Epithelial cell of proximal tubule (primary cell): Measurements from ENCODE around the gene UPK2. TPM values are rescaled to one million over a fixed set of nuclear protein-coding genes. Genes with fewer than 3 reads are reported as not detected.

Source experiments
- DNase-seq: peaks from one replicate; pipeline ENCODE4 v3.0.0-alpha.2; 2011; ENCODE audit warnings: low read depth
- H3K4me3 ChIP-seq: 2 replicates; pipeline ENCODE4 v1.5.1; 2011; ENCODE audit warnings: low read depth, mild to moderate bottlenecking, low read length
- total RNA-seq: library from RNA; depleted of rRNA; stranded (reverse); fragments of >200 nt; gene quantifications from 2 replicates; pipeline ENCODE4 v1.2.3, GENCODE V29; 2015
- TF ChIP-seq, protein P1 (sequence below): conservative IDR thresholded peaks from 2 replicates; pipeline ENCODE4 v1.5.1; 2012; ENCODE audit warnings: low read depth, mild to moderate bottlenecking, low read length

The UPK2 gene
- total RNA-seq, 1 donor from 2014 or later: not detected

DNA sequence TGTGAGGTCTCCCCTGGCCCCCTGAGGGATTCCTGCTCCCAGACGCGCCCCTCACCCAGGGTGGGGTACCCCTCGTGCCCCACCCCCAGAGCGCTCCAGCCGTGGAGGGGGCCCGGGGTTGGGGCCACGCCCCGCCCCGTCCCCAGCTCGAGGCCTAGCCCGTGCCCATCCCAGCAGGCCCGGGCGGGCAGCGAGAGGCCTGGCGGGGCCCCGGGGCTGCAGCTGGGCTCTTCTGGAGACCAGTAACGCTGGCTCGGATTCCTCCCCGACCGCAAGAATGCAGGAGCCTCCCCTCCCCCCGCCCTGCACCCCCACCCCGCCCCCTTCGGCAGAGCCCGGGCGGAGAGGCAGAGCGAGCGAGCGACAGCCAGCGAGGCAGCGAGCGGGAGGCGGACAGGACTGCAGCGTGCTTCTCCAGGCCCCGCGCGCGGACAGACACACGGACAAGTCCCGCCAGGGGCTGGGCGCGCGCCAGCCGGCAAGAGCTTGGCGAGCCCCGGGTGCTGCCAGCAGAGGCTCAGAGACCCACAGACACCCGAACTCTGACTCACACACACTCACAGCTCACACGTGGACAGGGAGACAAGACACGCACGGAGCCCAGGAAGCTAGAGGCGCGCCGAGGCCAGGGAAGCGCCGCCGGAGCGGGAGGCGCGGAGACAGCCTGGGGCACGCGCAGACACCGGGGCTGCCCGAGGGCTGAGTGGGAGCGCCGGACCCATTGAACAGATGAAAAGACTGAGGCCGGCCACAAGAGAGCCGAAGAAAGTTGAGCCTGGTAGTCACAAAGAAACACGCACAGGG, 45.6 kb upstream of the UPK2 start:
- peak overlapping the region; percentile 47 for H3K4me3 ChIP-seq
- TF ChIP-seq, protein P1, sequence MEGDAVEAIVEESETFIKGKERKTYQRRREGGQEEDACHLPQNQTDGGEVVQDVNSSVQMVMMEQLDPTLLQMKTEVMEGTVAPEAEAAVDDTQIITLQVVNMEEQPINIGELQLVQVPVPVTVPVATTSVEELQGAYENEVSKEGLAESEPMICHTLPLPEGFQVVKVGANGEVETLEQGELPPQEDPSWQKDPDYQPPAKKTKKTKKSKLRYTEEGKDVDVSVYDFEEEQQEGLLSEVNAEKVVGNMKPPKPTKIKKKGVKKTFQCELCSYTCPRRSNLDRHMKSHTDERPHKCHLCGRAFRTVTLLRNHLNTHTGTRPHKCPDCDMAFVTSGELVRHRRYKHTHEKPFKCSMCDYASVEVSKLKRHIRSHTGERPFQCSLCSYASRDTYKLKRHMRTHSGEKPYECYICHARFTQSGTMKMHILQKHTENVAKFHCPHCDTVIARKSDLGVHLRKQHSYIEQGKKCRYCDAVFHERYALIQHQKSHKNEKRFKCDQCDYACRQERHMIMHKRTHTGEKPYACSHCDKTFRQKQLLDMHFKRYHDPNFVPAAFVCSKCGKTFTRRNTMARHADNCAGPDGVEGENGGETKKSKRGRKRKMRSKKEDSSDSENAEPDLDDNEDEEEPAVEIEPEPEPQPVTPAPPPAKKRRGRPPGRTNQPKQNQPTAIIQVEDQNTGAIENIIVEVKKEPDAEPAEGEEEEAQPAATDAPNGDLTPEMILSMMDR: no peak
- no peak for DNase-seq

DNA sequence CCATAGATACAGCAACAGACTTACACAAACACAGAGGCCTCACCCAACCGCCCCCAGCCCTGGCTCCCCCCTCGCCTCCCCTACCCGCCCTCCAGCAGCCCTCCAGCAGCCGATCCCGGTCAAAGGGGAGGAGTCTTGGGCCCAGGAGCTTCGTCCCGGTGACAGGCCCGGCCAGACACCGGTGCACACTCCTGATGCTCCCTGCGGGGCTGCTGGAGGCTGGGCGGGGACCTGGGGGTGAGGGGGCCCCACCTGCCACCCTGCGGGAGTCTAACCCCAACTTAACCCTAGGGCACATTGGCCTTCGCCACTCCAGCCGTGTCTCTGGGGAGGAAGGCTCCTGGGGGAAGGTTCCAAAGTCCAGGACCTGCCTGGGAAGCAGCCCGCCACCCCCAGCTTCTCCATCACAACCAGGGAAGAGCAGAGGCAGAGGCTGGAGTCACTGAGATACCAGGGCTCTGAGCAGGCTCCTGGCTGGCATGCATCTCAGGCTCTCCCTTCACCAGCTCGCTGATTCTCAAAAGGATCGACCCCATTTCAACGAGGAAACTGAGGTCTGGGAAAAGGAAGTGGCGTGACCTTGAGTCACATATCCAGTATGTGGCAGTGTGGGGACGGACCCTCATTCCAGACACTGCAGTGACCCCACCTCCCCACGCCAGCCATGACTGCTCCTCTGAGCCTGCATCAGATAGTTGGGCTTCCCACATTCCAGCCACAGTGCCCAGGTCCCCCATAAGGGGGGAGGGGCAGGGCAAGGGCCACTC, 44.8 kb upstream of the UPK2 start:
- no peak for DNase-seq
- peak overlapping the region; percentile 42 for H3K4me3 ChIP-seq
- TF ChIP-seq, protein P1: no peak

DNA sequence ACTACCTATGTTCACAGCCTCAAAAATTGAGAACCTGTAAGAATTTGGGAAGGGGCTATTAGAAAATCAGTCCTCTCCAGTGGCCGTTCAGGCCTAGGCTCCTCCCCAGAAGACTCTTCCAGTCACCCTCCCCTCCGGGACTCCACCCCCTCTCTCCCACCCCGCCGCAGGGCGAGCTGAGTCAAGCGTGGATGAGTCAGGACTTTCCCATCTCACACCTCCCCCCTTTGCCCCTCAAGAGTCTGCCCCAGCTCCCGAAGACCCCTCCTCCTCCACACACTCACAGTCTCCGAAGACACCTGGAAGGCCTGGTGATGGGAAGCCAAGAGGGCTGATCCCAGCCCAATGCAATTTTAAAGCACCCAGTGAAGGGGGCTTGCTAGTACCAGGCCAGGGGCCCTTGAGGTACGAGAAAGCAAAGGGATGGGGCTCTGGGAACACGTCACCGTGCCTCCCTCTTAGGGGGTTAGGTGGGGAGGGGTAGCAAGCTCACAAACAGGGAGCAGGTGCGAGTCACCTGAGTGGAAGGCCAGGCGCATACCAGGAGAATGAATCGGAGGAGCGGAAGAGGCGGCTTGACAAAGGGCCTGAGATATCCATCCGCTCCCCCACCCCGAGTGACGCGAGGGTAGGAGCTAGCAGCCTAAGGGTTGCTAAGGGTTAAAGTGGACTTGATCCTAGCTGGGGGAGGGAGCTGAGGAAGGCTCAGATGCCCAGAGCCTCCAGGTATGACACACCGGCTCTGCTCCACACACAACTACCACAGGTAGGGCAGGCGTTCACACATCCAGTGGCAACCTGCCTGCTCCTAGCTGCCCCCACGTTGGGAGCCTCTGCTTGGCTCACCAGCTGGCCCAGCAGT, 44.0 kb upstream of the UPK2 start:
- peak overlapping the region; percentile 42 for H3K4me3 ChIP-seq
- TF ChIP-seq, protein P1: no peak
- DNase-seq: no peak

DNA sequence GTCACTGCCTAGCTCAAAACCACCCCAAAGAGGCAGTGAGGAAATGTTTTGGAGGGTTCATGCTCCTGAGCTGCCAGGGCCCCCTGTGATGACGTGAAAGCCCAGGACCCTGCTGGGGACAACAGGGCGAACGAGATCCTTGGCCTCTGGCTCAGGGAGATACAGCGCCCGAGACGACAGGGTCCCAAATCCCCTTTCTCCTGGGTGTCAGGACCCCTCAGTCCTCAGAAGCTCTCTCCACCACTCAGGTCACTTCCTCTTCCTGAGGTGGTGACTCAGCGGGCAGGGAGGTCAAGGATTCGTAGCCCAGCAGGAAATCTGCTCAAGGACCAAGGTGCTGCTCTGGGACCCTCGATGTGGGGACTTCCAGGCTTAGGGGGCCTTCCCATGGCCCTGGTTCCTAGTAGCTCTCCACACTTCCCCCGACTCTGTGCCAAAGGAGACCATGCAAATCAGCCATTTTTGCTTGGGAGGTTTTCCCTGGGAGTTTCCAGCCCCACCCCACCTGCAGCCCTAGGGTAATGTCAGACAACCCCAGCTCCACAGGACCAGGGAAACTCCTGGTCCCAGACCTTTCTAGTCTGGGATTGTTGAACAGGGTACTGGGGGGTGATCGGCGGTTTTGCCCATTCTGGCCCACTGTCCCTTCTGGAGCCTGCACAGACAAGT, 43.2 kb upstream of the UPK2 start:
- DNase-seq: no peak
- H3K4me3 ChIP-seq: peak overlapping the region; percentile 2
- TF ChIP-seq, protein P1: no peak

DNA sequence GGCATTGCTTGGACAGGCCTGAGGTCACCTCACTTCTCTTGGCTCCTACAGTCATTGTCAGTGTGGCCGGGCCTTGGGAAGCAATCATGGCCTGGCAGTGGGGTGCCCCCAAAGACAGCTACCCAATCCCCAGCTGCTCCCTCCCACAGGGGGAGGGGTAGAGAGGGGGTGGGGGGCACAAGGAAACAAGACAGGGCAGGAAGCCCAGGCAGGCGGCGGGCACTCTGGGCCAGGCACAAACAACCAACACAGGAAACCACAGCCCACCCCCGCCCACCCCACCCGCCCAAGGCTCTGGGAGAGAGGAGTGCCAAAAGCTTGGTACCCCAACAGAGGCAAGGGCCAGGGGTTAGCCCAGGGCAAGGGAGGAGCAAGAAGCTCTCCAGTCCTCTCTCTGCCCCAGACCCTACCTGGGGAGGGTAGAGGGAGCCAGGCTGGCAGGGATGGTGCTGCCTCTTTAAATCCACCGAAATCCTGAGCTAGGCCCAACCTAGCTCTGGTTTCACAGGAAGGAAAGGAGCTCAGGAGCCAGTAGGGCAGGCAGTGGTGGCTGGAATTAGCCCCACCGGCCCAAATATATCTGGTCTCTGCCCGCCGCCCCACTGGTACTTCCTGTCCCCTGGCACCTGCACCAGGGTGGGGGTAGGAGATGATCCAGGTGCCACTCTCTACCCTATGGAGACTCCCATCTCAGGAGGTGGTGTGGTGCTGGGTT, 42.5 kb upstream of the UPK2 start:
- peak overlapping the region; percentile 1 for H3K4me3 ChIP-seq
- DNase-seq: no peak
- TF ChIP-seq, protein P1: no peak
